Femur (tissue), 1 donor: ENCODE measurements around the gene C21orf58.

Experiments used
- DNase-seq: peaks from one replicate; pipeline ENCODE4 v3.0.0-alpha.2; 2017

C21orf58 gene

DNA sequence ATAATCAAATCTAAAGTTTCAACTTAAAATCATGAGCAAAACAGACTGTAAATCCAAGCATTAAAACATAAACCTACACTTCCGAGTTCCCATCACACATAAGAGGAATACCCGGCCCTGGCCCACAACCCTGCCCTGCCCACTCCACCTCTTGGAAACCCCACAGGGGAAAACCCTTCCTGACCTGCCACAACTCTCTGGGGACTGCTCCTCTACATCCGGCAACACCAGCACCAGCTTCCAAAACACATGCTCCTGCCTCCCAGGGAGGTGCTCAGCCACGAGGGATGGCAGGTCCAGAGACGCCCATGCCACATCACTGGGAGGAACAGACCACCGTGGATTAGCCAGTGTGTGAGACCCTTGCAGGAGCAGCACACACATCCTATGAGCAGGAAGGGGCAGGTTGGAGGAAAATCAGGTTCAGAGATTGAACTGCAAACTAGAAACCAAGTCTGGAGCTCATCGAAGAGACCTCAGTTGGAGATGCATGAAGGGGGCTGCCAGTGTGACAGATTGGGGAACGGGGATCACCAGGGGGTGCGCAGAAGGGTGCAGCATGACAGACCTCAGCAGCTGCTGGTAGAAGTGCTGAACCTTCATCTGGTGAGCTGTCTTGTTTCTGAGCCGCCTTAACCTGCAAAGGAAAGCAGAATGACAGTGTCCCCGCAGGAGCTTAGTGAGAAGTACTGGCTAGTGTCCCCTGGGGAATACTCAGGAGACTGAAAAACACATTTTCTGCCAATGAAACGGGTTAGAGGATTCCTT lies 69.3 kb downstream of the C21orf58 start:
- DNase-seq, result no peak

DNA sequence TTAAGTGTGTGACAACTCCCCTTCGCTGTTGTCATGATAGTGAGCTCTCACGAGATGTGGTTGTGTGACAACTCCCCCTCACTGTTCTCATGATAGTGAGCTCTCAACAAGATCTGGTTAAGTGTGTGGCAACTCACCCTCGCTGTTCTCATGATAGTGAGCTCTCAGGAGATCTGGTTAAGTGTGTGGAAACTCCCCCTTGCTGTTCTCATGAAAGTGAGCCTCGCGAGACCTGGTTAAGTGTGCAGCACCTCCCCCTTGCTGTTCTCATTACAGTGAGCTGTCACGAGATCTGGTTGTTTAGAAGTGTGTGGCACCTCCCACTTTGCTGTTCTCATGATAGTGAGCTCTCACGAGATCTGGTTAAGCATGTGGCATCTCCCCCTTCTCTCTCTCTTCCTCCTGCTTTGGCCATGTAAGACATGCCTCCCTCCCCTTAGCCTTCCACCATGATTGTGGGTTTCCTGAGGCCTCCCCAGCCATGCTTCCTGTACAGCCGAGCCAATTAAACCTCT lies 70.0 kb downstream of the C21orf58 start:
- DNase-seq, result no peak

DNA sequence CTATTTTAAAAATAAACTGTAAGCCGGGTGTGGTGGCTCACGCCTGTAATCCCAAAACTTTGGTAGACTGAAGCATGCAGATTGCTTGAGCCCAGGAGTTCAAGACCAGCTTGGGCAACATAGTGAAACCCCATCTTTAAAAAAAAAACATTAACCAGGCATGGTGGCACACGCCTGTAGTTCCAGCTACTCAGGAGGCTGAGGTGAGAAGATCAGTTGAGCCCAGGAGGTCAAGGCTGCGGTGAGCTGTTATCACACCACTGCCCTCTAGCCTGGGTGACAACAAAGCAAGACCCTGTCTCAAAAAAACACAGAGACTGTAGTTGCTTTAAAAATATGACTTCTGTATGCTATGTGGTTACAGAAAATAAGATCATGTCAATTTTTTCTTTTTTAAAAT lies 70.8 kb downstream of the C21orf58 start:
- DNase-seq, result no peak
